Activated effector memory CD4-positive, alpha-beta T cell treated with Interleukin-2 at 50 U/mL for 16 hours (primary cell): ENCODE measurements around the gene NRROS.

Experiments
- DNase-seq: peaks from one replicate; pipeline ENCODE4 v3.0.0-alpha.2; 2020

NRROS gene

GRCh38 chr3:196652961-196653795, 13.7 kb downstream of the NRROS start:
- no peak for DNase-seq

GRCh38 chr3:196654006-196654734, 14.7 kb downstream of the NRROS start:
- no peak for DNase-seq

GRCh38 chr3:196654735-196655090, 15.2 kb downstream of the NRROS start:
- DNase-seq, result no peak

- DNase-seq, result no peak
Observed at GRCh38 chr3:196655496-196655895, 16.0 kb downstream of the NRROS start.

GRCh38 chr3:196656213-196656612, 16.7 kb downstream of the NRROS start:
- DNase-seq, result no peak

- DNase-seq, result no peak
Observed at GRCh38 chr3:196659901-196660351, 20.4 kb downstream of the NRROS start.

GRCh38 chr3:196660381-196661166, 21.1 kb downstream of the NRROS start:
- no peak for DNase-seq

GRCh38 chr3:196661400-196661799, 21.9 kb downstream of the NRROS start:
- DNase-seq, result no peak

- no peak for DNase-seq
Observed at GRCh38 chr3:196662033-196662432, 22.5 kb downstream of the NRROS start.

- no peak for DNase-seq
Observed at GRCh38 chr3:196662711-196663571, 23.4 kb downstream of the NRROS start.

GRCh38 chr3:196666001-196666867, 26.7 kb downstream of the NRROS start:
- no peak for DNase-seq

GRCh38 chr3:196667056-196667825, 27.7 kb downstream of the NRROS start:
- no peak for DNase-seq

- no peak for DNase-seq
Observed at GRCh38 chr3:196670339-196670738, 30.8 kb downstream of the NRROS start.

- DNase-seq, result no peak
Observed at GRCh38 chr3:196673632-196674031, 34.1 kb downstream of the NRROS start.

- no peak for DNase-seq
Observed at GRCh38 chr3:196677353-196677752, 37.9 kb downstream of the NRROS start.

GRCh38 chr3:196677931-196678330, 38.4 kb downstream of the NRROS start:
- no peak for DNase-seq

- DNase-seq, result peak; percentile 44
Observed at GRCh38 chr3:196684548-196685407, 45.3 kb downstream of the NRROS start.

GRCh38 chr3:196686436-196686835, 46.9 kb downstream of the NRROS start:
- DNase-seq, result no peak

GRCh38 chr3:196688349-196688748, 48.9 kb downstream of the NRROS start:
- DNase-seq, result no peak
